KMS-11 (cell line): ENCODE results near the gene BLID.

ENCODE experiments used
- H2AFZ ChIP-seq: fragments of 200-600 bp; sonication (generic); 2 replicates; pipeline ENCODE4 v1.6.1; 2016; ENCODE audit warnings: antibody characterized with exemption, mixed run types, low read depth
- H3K27ac ChIP-seq: fragments of 200-600 bp; sonication (generic); 2 replicates; pipeline ENCODE4 v1.6.1; 2016; ENCODE audit warnings: mild to moderate bottlenecking, mixed run types
- H3K27me3 ChIP-seq: fragments of 200-600 bp; sonication (generic); 2 replicates; pipeline ENCODE4 v1.6.1; 2017; ENCODE audit warnings: mild to moderate bottlenecking, low read depth, mixed run types, moderate library complexity; ENCODE audit not compliant: insufficient read depth
- H3K36me3 ChIP-seq: fragments of 200-600 bp; sonication (generic); 2 replicates; pipeline ENCODE4 v1.6.1; 2017; ENCODE audit warnings: mild to moderate bottlenecking, mixed run types; ENCODE audit not compliant: insufficient read depth
- H3K4me1 ChIP-seq: fragments of 200-600 bp; sonication (generic); 2 replicates; pipeline ENCODE4 v1.6.1; 2016; ENCODE audit warnings: mild to moderate bottlenecking, low read depth, mixed run types; ENCODE audit not compliant: poor library complexity, severe bottlenecking
- H3K4me2 ChIP-seq: fragments of 200-600 bp; sonication (generic); 2 replicates; pipeline ENCODE4 v1.7.0; 2016; ENCODE audit warnings: mild to moderate bottlenecking, mixed run types
- H3K4me3 ChIP-seq: fragments of 200-600 bp; sonication (generic); IDR thresholded peaks from 2 replicates; pipeline ENCODE4 v1.6.1; 2017; ENCODE audit warnings: low read depth, low read length, mixed read lengths; ENCODE audit not compliant: insufficient read depth
- H3K79me2 ChIP-seq: fragments of 200-600 bp; sonication (generic); 2 replicates; pipeline ENCODE4 v1.6.1; 2016; ENCODE audit warnings: low read depth, mixed run types; ENCODE audit not compliant: insufficient read depth
- H3K9ac ChIP-seq: fragments of 200-600 bp; sonication (generic); 2 replicates; pipeline ENCODE4 v1.6.1; 2016; ENCODE audit warnings: mild to moderate bottlenecking, mixed run types
- H4K20me1 ChIP-seq: fragments of 200-600 bp; sonication (generic); 2 replicates; pipeline ENCODE4 v1.6.1; 2016; ENCODE audit warnings: mild to moderate bottlenecking, mixed run types; ENCODE audit not compliant: insufficient read depth
- CTCF ChIP-seq: fragments of 200-600 bp; sonication (generic); conservative IDR thresholded peaks from 2 replicates; pipeline ENCODE4 v1.6.1; 2017; ENCODE audit warnings: low read depth, mild to moderate bottlenecking, antibody characterized with exemption, low read length, moderate library complexity, mixed read lengths

The BLID gene

DNA sequence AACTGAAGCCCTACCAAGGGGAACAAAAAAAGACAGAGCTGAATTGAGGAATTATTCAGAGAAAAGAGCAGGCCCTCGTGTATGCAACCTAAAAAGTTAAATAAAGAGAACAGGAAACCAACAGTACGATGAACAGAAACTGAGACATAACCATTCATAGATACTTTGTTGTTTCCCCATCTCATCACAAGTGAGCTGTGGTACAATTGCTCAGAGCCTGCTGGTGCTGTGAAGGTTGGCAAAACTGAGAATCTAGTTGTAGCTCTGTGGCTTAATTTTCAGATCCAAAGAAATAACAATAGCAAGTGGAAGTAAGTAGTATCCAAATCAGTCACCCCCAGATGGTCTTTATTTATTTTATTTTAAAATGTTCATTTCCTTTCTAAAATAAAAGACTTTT is 37.7 kb upstream of the BLID start:
- Histone ChIP-seq H3K27me3 (no peaks in the 10 kb centered on the region), H3K4me3 (no peak overlapping the region), H3K79me2 (no peaks in the 10 kb centered on the region), H2AFZ (no peak overlapping the region), H3K9ac (no peak overlapping the region), H3K27ac (no peak overlapping the region), H3K4me2 (no peak overlapping the region), H3K36me3 (no peaks in the 10 kb centered on the region), H4K20me1 (no peaks in the 10 kb centered on the region), H3K4me1 (no peaks in the 10 kb centered on the region)
- no peak for TF ChIP-seq CTCF

DNA sequence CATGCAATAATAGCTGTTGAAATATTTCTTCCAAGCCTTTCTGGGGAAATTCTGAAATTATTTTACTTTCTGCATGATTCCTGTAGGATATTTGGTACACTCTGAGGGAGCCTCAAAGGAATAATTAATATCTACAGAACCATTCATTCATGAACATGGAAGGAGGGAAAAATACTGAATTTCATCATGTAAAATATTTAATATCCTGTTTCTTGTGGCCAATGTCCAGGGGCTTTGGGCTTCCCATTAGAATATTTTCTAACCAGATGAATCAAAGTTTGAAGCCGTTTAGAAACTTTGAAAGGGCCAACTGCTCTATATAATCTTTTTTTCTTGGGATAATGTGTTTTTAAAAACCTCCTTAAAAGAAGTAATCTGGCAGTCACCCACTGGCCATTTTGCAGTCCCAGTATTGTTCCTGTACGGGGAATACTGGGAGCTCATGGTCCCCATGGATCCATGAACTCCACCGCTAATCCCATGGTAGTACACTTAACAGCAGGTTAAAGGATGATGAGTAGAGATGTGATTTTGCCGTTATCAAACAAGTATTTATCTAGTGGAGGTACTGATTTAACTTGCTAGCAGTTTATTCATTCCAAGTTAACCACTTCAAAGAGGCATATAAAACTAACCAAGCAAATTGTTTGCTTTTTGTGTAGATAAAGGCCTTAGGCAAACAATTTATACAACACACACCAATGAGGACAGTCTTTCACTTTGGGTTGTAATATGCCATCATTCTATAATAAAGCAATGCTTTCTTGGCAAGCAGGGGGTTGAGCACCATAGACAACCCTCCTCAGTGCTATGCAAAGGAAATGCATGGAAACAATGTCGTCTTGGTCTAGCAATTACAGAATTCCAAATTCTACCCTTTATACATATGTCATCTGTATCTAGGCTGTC is 34.5 kb upstream of the BLID start:
- H4K20me1 ChIP-seq: no peaks in the 10 kb centered on the region
- H3K36me3 ChIP-seq: no peaks in the 10 kb centered on the region
- no peaks in the 10 kb centered on the region for H3K4me1 ChIP-seq
- H3K79me2 ChIP-seq: no peaks in the 10 kb centered on the region
- no peak overlapping the region for H3K4me2 ChIP-seq
- no peaks in the 10 kb centered on the region for H3K27me3 ChIP-seq
- H3K9ac ChIP-seq: no peak overlapping the region
- no peak overlapping the region for H3K4me3 ChIP-seq
- H2AFZ ChIP-seq: no peak overlapping the region
- no peak overlapping the region for H3K27ac ChIP-seq
- no peak for TF ChIP-seq CTCF

GRCh38 chr11:122149202-122149601 is 33.2 kb upstream of the BLID start:
- Histone ChIP-seq H3K4me2 (no peak overlapping the region), H3K4me1 (no peaks in the 10 kb centered on the region), H3K36me3 (no peaks in the 10 kb centered on the region), H3K9ac (no peak overlapping the region), H3K4me3 (no peak overlapping the region), H3K27ac (no peak overlapping the region), H2AFZ (no peak overlapping the region), H3K79me2 (no peaks in the 10 kb centered on the region), H4K20me1 (no peaks in the 10 kb centered on the region), H3K27me3 (no peaks in the 10 kb centered on the region)
- no peak for TF ChIP-seq CTCF

GRCh38 chr11:122146475-122146874 is 30.5 kb upstream of the BLID start:
- TF ChIP-seq CTCF: no peak
- Histone ChIP-seq H3K36me3 (no peaks in the 10 kb centered on the region), H3K4me2 (no peak overlapping the region), H4K20me1 (no peaks in the 10 kb centered on the region), H3K27me3 (no peaks in the 10 kb centered on the region), H3K27ac (no peak overlapping the region), H3K79me2 (no peaks in the 10 kb centered on the region), H3K4me1 (no peaks in the 10 kb centered on the region), H3K4me3 (no peak overlapping the region), H2AFZ (no peak overlapping the region), H3K9ac (no peak overlapping the region)
